Suprapubic skin (tissue), 4 donors: ENCODE data around the gene SLIT1. TPM values are rescaled to one million over a fixed set of nuclear protein-coding genes. Genes with fewer than 3 reads are reported as not detected.

Experiments used
- DNase-seq, 2 donors: peaks; one replicate each; pipeline ENCODE4 v3.0.0-alpha.2; 2019; ENCODE audit warnings: low spot score in 2 of 2
- H3K27ac ChIP-seq: fragments of 200-600 bp; sonication (generic); one replicate; pipeline ENCODE4 v1.5.1; 2019
- H3K27me3 ChIP-seq: fragments of 200-600 bp; sonication (generic); one replicate; pipeline ENCODE4 v1.5.1; 2019
- H3K36me3 ChIP-seq: fragments of 200-600 bp; sonication (generic); one replicate; pipeline ENCODE4 v1.5.1; 2019
- H3K4me1 ChIP-seq: fragments of 200-600 bp; sonication (generic); one replicate; pipeline ENCODE4 v1.5.1; 2019
- H3K4me3 ChIP-seq: fragments of 200-600 bp; sonication (generic); one replicate; pipeline ENCODE4 v1.5.1; 2019; ENCODE audit warnings: mild to moderate bottlenecking
- H3K9me3 ChIP-seq: fragments of 200-600 bp; sonication (generic); one replicate; pipeline ENCODE4 v1.5.1; 2019
- EP300 ChIP-seq: sonication (generic); formaldehyde crosslinking; IDR thresholded peaks from one replicate; pipeline ENCODE4 v1.6.1; 2017; ENCODE audit warnings: antibody characterized with exemption
- POLR2A ChIP-seq, 2 donors: fragments of 450-650 bp; IDR thresholded peaks; one replicate each; pipeline ENCODE4 v1.6.1; 2017; ENCODE audit warnings: antibody characterized with exemption in 2 of 2, mild to moderate bottlenecking in 2 of 2, moderate library complexity in 2 of 2
- POLR2AphosphoS5 ChIP-seq, 3 donors: sonication (generic); formaldehyde crosslinking; IDR thresholded peaks; one replicate each; pipeline ENCODE4 v1.6.1; 2017; ENCODE audit warnings: antibody characterized with exemption in 3 of 3
- WGBS: methylation state at CpG from one replicate; pipeline ENCODE4 v1.1.5; 2018; 5-methylcytosine and 5-hydroxymethylcytosine counted together
- total RNA-seq, 4 donors: library from RNA; depleted of rRNA; stranded (reverse); fragments of >200 nt; gene quantifications; one replicate each; pipeline ENCODE4 v1.1.0, GENCODE V29; 2016
- TF ChIP-seq, protein P1 (sequence below), 2 donors: fragments of 200-600 bp in 1 of 2; fragments of 450-650 bp in 1 of 2; sonication (generic) in 1 of 2; IDR thresholded peaks; one replicate each; pipeline ENCODE4 v1.5.1; 2016 to 2019; ENCODE audit warnings: antibody characterized with exemption in 2 of 2, mild to moderate bottlenecking in 1 of 2, moderate library complexity in 1 of 2

SLIT1 gene
- total RNA-seq, 4 donors from 2014 or later = 0.10 to 0.40 (median 0.11) TPM; not detected in 1

DNA sequence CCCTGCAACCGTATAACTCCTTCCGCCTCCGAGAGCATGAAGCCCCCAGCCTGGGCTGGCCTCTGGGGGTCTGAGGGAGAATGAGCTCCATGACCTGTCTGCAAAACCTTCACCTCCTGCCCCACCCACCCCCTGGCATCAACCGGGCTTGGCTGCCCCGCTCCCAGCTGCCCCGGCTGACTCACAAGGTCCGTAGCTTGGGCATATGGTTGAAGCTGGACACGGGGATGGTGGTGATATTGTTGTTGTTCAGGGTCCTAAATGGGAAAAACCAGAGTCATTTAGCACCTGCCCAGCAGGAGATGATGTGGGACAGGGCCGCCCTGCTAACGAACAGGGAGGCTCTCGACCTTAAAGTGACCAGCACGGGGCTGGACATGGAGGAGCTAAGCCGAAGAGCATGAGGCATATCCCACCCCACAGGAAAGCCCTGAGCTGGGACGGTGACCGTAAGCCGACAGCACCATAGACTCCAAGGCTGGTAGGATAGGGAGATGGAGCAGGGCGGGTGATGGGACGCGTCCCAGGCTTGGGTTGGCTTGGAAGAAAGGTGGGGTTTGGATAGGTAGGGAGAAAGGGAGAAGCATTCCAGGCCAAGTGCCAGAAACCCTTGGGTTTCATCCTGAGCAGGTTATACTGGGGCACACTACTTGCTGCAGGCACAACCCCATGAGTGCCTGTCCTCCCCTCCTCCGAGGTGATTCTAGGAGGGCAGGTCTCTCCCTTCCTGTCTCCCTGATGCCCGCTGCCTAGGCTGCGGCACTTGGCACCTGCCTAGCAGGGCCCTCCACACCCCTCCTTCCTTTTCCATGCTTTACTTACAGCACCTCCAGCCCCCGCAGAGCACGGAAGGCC, 121.5 kb downstream of the SLIT1 start:
- WGBS = 62% methylated on average over 24 of the region's 24 CpGs
- H3K36me3 ChIP-seq = no peaks in the 10 kb centered on the region
- no peaks in the 10 kb centered on the region for H3K4me1 ChIP-seq
- H3K27me3 ChIP-seq = peaks cover 73% of the 10 kb centered on the region
- H3K4me3 ChIP-seq = no peak overlapping the region
- TF ChIP-seq POLR2A (IDR thresholded peaks at IDR 0.05) = no peak
- TF ChIP-seq POLR2AphosphoS5 (IDR thresholded peaks at IDR 0.05) = no peak
- no peak for TF ChIP-seq EP300
- TF ChIP-seq, protein P1, sequence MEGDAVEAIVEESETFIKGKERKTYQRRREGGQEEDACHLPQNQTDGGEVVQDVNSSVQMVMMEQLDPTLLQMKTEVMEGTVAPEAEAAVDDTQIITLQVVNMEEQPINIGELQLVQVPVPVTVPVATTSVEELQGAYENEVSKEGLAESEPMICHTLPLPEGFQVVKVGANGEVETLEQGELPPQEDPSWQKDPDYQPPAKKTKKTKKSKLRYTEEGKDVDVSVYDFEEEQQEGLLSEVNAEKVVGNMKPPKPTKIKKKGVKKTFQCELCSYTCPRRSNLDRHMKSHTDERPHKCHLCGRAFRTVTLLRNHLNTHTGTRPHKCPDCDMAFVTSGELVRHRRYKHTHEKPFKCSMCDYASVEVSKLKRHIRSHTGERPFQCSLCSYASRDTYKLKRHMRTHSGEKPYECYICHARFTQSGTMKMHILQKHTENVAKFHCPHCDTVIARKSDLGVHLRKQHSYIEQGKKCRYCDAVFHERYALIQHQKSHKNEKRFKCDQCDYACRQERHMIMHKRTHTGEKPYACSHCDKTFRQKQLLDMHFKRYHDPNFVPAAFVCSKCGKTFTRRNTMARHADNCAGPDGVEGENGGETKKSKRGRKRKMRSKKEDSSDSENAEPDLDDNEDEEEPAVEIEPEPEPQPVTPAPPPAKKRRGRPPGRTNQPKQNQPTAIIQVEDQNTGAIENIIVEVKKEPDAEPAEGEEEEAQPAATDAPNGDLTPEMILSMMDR (IDR thresholded peaks at IDR 0.05) = no peak
- H3K27ac ChIP-seq = no peak overlapping the region
- no peaks in the 10 kb centered on the region for H3K9me3 ChIP-seq
- DNase-seq = no peak

DNA sequence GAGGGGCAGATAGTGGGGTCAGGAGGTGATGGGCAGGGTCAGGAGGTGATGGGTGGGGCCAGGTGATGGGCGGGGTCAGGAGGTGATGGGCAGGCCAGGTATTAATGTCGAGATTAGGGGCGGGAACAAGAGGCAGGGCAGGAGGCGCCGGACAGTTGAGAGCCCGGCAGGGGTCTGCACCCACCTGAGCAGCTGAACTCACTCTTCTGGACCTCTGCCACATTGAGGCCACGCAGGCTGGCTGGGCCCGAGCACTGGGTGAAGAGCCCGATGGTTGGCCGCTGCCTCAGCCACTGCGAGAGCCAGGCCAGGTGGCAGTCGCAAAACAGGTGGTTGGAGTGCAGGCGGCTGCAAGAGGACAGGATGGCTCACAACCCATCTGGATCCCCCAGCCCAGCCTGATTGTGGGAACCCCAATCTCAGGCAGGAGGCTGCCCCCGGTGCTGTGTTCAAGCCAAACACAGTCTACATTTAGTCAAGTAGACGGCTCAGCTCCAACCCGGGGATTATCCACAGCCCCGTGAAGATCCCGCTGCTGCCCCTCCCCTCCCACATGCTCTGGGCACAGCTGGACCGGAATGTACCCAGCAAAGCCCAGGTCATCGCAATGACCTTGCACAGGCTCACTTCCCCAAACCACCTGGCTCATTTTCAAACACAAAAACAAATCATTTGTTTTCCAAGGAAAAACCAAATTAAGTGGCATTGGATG, 122.3 kb downstream of the SLIT1 start:
- no peak overlapping the region for H3K4me3 ChIP-seq
- no peak for DNase-seq
- H3K36me3 ChIP-seq = no peaks in the 10 kb centered on the region
- 86% methylated on average over 12 of the region's 20 CpGs for WGBS
- peaks cover 71% of the 10 kb centered on the region for H3K27me3 ChIP-seq
- no peak overlapping the region for H3K27ac ChIP-seq
- TF ChIP-seq EP300 = no peak
- TF ChIP-seq POLR2AphosphoS5 (IDR thresholded peaks at IDR 0.05) = no peak
- no peak for TF ChIP-seq POLR2A (IDR thresholded peaks at IDR 0.05)
- TF ChIP-seq, protein P1 (IDR thresholded peaks at IDR 0.05) = no peak
- H3K9me3 ChIP-seq = no peaks in the 10 kb centered on the region
- H3K4me1 ChIP-seq = no peaks in the 10 kb centered on the region

DNA sequence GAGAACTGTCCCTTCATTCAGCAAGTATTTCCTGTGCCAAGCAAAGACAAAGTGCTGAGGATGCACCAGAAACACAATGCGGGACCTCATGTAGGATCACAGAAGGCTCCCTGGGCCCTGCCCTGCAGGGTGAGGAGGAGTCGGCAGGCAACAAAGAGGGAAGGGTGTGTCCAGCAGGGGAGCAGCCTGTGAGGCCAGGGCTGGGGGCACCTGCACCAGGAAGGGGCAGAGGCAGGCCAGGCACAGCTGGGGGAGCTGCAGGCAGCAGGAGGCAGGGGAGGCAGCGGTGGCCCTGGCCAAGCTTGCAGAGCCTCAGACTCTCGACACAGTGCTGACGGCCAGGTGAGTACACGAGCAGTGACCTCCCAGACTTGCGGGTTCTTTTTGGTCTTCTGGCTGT, 123.3 kb downstream of the SLIT1 start:
- no peak for DNase-seq
- WGBS = 82% methylated on average over 6 of the region's 7 CpGs
- TF ChIP-seq POLR2A (IDR thresholded peaks at IDR 0.05) = no peak
- TF ChIP-seq, protein P1 (IDR thresholded peaks at IDR 0.05) = no peak
- no peak for TF ChIP-seq EP300
- no peak for TF ChIP-seq POLR2AphosphoS5 (IDR thresholded peaks at IDR 0.05)

DNA sequence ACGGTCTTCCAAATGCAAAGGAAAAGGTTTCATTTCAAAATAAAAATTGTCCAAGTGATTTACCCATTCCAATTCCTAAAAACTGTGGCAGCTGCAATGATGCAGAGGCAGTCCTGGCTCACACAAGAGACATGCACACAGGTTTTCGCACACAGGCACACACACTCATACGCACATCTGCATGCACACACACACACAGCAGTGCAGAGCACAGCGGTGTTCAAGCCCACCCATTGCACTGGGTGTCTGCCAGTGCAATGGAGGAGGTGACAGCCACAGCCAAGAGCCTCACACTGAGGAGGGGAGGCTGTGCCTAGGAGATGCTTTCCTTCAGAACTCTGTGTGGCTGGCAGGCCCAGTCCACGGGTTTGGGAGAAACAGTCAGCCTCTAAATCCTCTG, 123.7 kb downstream of the SLIT1 start:
- Histone ChIP-seq H3K9me3 (no peaks in the 10 kb centered on the region), H3K36me3 (no peaks in the 10 kb centered on the region), H3K27ac (no peak overlapping the region), H3K27me3 (peaks cover 62% of the 10 kb centered on the region), H3K4me3 (no peak overlapping the region), H3K4me1 (no peaks in the 10 kb centered on the region)
- TF ChIP-seq EP300 (no peak), POLR2AphosphoS5 (IDR thresholded peaks at IDR 0.05) (no peak), POLR2A (IDR thresholded peaks at IDR 0.05) (no peak)
- TF ChIP-seq, protein P1 (IDR thresholded peaks at IDR 0.05) = no peak
- DNase-seq = no peak
- WGBS = 82% methylated on average over 4 of the region's 5 CpGs

More for the DNA sequence above, 123.3 kb downstream of the SLIT1 start:
- H3K36me3 ChIP-seq = no peaks in the 10 kb centered on the region
- no peaks in the 10 kb centered on the region for H3K4me1 ChIP-seq
- no peak overlapping the region for H3K4me3 ChIP-seq
- no peaks in the 10 kb centered on the region for H3K9me3 ChIP-seq
- H3K27ac ChIP-seq = no peak overlapping the region
- H3K27me3 ChIP-seq = peaks cover 61% of the 10 kb centered on the region

DNA sequence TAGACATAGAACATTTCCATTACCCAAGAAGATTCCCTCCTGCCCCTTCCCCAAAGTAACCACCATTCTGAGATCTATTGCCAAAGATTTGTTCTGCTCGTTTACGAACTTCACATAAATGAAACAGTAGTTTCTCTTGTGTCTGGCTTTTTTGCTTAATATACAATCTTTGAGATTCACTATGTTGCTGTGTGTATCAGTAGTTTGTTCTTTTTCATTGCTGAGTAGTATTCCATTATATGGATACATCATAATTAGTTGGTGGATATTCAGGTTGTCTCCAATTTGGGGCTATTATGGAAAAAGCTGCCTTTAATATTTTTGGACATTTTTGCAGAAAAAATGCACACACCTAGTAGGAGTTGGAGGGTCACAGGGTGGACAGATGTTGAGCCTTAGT, 124.3 kb downstream of the SLIT1 start:
- no peaks in the 10 kb centered on the region for H3K9me3 ChIP-seq
- TF ChIP-seq POLR2A (IDR thresholded peaks at IDR 0.05) (no peak), EP300 (no peak), POLR2AphosphoS5 (IDR thresholded peaks at IDR 0.05) (no peak)
- TF ChIP-seq, protein P1 (IDR thresholded peaks at IDR 0.05) = no peak
- H3K27me3 ChIP-seq = peaks cover 58% of the 10 kb centered on the region
- 90% methylated on average over 2 of the region's 2 CpGs for WGBS
- no peak overlapping the region for H3K27ac ChIP-seq
- H3K4me1 ChIP-seq = no peaks in the 10 kb centered on the region
- H3K4me3 ChIP-seq = no peak overlapping the region
- DNase-seq = no peak
- no peaks in the 10 kb centered on the region for H3K36me3 ChIP-seq
